Measurements from ENCODE around the gene GCNT2. TPM values are rescaled to one million over a fixed set of nuclear protein-coding genes. Genes with fewer than 3 reads are reported as not detected.

GCNT2 gene
- total RNA-seq, 1 donor from 2014 or later: 32.2 TPM

DNA sequence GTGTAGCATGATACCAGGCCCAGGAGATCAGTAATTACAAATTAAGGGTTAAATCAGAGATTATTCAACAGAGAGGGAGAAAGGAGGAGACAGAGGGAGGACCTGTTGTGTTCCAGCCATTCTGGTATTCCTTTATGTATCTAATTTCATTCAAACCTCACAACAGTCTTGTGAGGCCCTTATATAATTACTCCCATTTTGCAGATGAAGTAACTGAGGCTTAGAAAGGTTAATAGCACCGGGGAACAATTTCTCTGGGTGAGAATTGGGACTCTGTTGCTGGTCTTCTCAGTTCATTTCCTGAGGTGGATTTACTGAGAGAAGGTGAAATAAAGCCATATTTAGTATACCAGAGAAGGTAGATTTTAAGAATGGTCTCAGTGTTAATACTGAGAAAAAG lies 106.6 kb downstream of the GCNT2 start:
- no peak overlapping the region for H3K27ac ChIP-seq
- no peaks in the 10 kb centered on the region for H3K4me1 ChIP-seq
- no peaks in the 10 kb centered on the region for H3K27me3 ChIP-seq (ENCODE audit: low read depth)
- intact Hi-C loops (cut with DNase I): no loop called here
- H3K36me3 ChIP-seq: peaks cover 13% of the 10 kb centered on the region
- no peaks in the 10 kb centered on the region for H3K9me3 ChIP-seq
- DNase-seq: no peak
- TF ChIP-seq, protein P1, sequence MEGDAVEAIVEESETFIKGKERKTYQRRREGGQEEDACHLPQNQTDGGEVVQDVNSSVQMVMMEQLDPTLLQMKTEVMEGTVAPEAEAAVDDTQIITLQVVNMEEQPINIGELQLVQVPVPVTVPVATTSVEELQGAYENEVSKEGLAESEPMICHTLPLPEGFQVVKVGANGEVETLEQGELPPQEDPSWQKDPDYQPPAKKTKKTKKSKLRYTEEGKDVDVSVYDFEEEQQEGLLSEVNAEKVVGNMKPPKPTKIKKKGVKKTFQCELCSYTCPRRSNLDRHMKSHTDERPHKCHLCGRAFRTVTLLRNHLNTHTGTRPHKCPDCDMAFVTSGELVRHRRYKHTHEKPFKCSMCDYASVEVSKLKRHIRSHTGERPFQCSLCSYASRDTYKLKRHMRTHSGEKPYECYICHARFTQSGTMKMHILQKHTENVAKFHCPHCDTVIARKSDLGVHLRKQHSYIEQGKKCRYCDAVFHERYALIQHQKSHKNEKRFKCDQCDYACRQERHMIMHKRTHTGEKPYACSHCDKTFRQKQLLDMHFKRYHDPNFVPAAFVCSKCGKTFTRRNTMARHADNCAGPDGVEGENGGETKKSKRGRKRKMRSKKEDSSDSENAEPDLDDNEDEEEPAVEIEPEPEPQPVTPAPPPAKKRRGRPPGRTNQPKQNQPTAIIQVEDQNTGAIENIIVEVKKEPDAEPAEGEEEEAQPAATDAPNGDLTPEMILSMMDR (IDR thresholded peaks at IDR 0.05): no peak
- no peak overlapping the region for H3K4me3 ChIP-seq
- no peak for ATAC-seq

GRCh38 chr6:10630178-10630577 lies 109.0 kb downstream of the GCNT2 start:
- Histone ChIP-seq H3K9me3 (no peaks in the 10 kb centered on the region), H3K4me3 (no peak overlapping the region), H3K36me3 (peaks cover 5% of the 10 kb centered on the region), H3K4me1 (no peaks in the 10 kb centered on the region), H3K27ac (no peak overlapping the region), H3K27me3 (ENCODE audit: low read depth) (no peaks in the 10 kb centered on the region)
- ATAC-seq (peak; percentile 54 to 64), DNase-seq (no peak)
- intact Hi-C loops (cut with DNase I): no loop called here
- TF ChIP-seq, protein P1 (IDR thresholded peaks at IDR 0.05): no peak

DNA sequence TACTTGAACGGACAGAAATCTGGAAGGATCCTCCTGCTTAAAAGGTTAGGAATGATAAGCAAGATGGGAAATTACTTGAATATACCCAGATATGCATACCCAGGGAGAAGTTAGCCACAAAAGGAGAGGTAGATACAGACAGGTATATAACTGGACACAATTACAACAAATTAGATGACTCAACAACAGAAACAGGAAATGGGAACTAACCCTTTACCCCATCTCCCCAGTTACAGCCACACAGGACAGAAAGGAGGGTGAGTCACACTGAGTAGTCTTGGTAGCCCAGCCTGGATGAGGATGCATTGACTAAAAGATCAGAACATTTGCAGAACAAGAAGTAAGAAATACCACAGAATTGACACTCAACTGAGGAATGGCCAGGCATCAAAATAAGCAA lies 112.1 kb downstream of the GCNT2 start:
- H3K4me3 ChIP-seq: no peak overlapping the region
- no peaks in the 10 kb centered on the region for H3K36me3 ChIP-seq
- no peaks in the 10 kb centered on the region for H3K4me1 ChIP-seq
- no peak overlapping the region for H3K27ac ChIP-seq
- TF ChIP-seq, protein P1 (IDR thresholded peaks at IDR 0.05): no peak
- DNase-seq (no peak), ATAC-seq (peak; percentile 74 to 87)
- no peaks in the 10 kb centered on the region for H3K27me3 ChIP-seq (ENCODE audit: low read depth)
- H3K9me3 ChIP-seq: no peaks in the 10 kb centered on the region
- intact Hi-C loops (cut with DNase I): no loop called here

- no peaks in the 10 kb centered on the region for H3K4me1 ChIP-seq
- H3K27me3 ChIP-seq (ENCODE audit: low read depth): no peaks in the 10 kb centered on the region
- H3K4me3 ChIP-seq: no peak overlapping the region
- H3K36me3 ChIP-seq: no peaks in the 10 kb centered on the region
- no peak for ATAC-seq
- DNase-seq: no peak
- intact Hi-C loops (cut with DNase I): no loop called here
- TF ChIP-seq, protein P1 (IDR thresholded peaks at IDR 0.05): no peak
- H3K27ac ChIP-seq: no peak overlapping the region
- H3K9me3 ChIP-seq: no peaks in the 10 kb centered on the region
Observed at GRCh38 chr6:10640412-10640811, 119.3 kb downstream of the GCNT2 start.

DNA sequence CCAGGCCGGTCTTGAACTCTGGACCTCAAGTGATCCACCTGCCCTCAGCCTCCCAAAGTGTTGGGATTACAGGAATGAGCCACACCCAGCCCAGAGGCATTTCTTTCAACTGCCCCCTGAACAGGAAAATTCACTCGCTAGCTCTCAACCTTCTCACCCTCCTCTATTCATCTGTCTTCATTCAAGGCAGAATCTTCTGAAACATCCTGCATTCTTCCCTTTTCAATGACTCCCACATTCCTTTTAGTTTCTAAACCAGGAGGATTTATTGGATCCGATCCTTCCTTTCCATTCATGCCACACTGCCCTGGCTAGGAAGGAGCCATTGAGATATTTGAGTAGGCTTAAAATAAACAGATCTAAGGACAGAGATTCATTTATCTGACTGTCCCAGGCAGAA lies 120.4 kb downstream of the GCNT2 start:
- ATAC-seq (no peak), DNase-seq (no peak)
- TF ChIP-seq, protein P1 (IDR thresholded peaks at IDR 0.05): no peak
- Histone ChIP-seq H3K27ac (no peak overlapping the region), H3K9me3 (no peaks in the 10 kb centered on the region), H3K27me3 (ENCODE audit: low read depth) (no peaks in the 10 kb centered on the region), H3K4me3 (no peak overlapping the region), H3K4me1 (no peaks in the 10 kb centered on the region), H3K36me3 (no peaks in the 10 kb centered on the region)
- intact Hi-C loops (cut with DNase I): no loop called here

GRCh38 chr6:10643201-10643651 lies 122.1 kb downstream of the GCNT2 start:
- ATAC-seq: peak; percentile 71 to 78
- Histone ChIP-seq H3K4me1 (no peaks in the 10 kb centered on the region), H3K27me3 (ENCODE audit: low read depth) (no peaks in the 10 kb centered on the region), H3K36me3 (no peaks in the 10 kb centered on the region), H3K4me3 (no peak overlapping the region), H3K27ac (no peak overlapping the region), H3K9me3 (no peaks in the 10 kb centered on the region)
- intact Hi-C loops (cut with DNase I): no loop called here
- TF ChIP-seq, protein P1 (IDR thresholded peaks at IDR 0.05): no peak
- no peak for DNase-seq

All from lower lobe of right lung (tissue), 2 donors.